Brain microvascular endothelial cell (primary cell): ENCODE results near the gene CNPY1.

Experiments
- DNase-seq: peaks from one replicate; pipeline ENCODE4 v3.0.0-alpha.2; 2020
- H3K27ac ChIP-seq: fragments of 250-450 bp; sonication (Bioruptor Pico); 2 replicates; pipeline ENCODE4 v1.5.1; 2020; ENCODE audit warnings: mild to moderate bottlenecking, moderate library complexity
- H3K27me3 ChIP-seq: fragments of 250-450 bp; sonication (Bioruptor Pico); replicated peaks from 2 replicates; pipeline ENCODE4 v1.5.1; 2020; ENCODE audit warnings: mild to moderate bottlenecking
- H3K36me3 ChIP-seq: fragments of 250-450 bp; sonication (Bioruptor Pico); replicated peaks from 2 replicates; pipeline ENCODE4 v1.5.1; 2020; ENCODE audit warnings: mild to moderate bottlenecking
- H3K4me3 ChIP-seq: 2 replicates; pipeline ENCODE4 v1.5.1; 2011; ENCODE audit warnings: low read depth, mild to moderate bottlenecking, control low read depth, low read length, moderate library complexity
- in situ Hi-C: cut with HindIII; loops from 2 replicates; pipeline ENCODE4 v1.10.0; 2017; ENCODE audit warnings: low sequenced_read_pairs, low pct_ligation_motif_present
- TF ChIP-seq, protein P1 (sequence below): IDR thresholded peaks from 2 replicates; pipeline ENCODE4 v1.5.1; 2011; ENCODE audit warnings: low read depth, mild to moderate bottlenecking, moderate library complexity, low read length, control low read depth, inconsistent platforms; ENCODE audit errors: missing control alignments

The CNPY1 gene

GRCh38 chr7:155538293-155538692 lies 8.1 kb downstream of the CNPY1 start:
- no peak overlapping the region for H3K27ac ChIP-seq
- TF ChIP-seq, protein P1, sequence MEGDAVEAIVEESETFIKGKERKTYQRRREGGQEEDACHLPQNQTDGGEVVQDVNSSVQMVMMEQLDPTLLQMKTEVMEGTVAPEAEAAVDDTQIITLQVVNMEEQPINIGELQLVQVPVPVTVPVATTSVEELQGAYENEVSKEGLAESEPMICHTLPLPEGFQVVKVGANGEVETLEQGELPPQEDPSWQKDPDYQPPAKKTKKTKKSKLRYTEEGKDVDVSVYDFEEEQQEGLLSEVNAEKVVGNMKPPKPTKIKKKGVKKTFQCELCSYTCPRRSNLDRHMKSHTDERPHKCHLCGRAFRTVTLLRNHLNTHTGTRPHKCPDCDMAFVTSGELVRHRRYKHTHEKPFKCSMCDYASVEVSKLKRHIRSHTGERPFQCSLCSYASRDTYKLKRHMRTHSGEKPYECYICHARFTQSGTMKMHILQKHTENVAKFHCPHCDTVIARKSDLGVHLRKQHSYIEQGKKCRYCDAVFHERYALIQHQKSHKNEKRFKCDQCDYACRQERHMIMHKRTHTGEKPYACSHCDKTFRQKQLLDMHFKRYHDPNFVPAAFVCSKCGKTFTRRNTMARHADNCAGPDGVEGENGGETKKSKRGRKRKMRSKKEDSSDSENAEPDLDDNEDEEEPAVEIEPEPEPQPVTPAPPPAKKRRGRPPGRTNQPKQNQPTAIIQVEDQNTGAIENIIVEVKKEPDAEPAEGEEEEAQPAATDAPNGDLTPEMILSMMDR, result no peak
- in situ Hi-C loops, result no loop called here
- no peak for DNase-seq
- H3K36me3 ChIP-seq, result no peaks in the 10 kb centered on the region
- H3K27me3 ChIP-seq, result peaks cover 14% of the 10 kb centered on the region
- H3K4me3 ChIP-seq, result no peak overlapping the region

DNA sequence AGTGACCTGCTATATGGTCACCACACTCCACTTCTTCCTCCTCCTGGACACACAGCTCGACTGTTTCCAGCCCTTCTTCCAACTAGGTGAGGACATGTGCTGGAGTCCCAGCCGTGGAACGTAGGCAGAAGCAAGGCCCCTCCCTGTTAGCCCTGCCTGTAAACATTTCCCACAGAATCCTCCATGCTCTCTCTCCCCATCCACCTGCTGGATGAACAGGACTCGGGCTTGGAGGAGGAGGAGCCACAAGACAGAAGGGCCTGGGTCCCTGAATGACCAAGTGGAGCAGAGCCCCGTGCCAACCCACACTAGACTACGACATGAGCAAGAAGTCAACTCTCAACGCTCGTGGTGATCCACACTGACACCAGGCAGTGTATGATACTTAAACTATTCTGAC lies 9.9 kb downstream of the CNPY1 start:
- Histone ChIP-seq H3K27ac (no peak overlapping the region), H3K27me3 (peaks cover 33% of the 10 kb centered on the region), H3K4me3 (no peak overlapping the region), H3K36me3 (no peaks in the 10 kb centered on the region)
- TF ChIP-seq, protein P1, result no peak
- in situ Hi-C loops, result no loop called here
- DNase-seq, result no peak

- no peak for DNase-seq
- Histone ChIP-seq H3K36me3 (no peaks in the 10 kb centered on the region), H3K27ac (no peak overlapping the region), H3K4me3 (no peak overlapping the region), H3K27me3 (peaks cover 42% of the 10 kb centered on the region)
- TF ChIP-seq, protein P1, result no peak
- in situ Hi-C loops, result no loop called here
Observed at GRCh38 chr7:155534691-155535090, 11.7 kb downstream of the CNPY1 start.

DNA sequence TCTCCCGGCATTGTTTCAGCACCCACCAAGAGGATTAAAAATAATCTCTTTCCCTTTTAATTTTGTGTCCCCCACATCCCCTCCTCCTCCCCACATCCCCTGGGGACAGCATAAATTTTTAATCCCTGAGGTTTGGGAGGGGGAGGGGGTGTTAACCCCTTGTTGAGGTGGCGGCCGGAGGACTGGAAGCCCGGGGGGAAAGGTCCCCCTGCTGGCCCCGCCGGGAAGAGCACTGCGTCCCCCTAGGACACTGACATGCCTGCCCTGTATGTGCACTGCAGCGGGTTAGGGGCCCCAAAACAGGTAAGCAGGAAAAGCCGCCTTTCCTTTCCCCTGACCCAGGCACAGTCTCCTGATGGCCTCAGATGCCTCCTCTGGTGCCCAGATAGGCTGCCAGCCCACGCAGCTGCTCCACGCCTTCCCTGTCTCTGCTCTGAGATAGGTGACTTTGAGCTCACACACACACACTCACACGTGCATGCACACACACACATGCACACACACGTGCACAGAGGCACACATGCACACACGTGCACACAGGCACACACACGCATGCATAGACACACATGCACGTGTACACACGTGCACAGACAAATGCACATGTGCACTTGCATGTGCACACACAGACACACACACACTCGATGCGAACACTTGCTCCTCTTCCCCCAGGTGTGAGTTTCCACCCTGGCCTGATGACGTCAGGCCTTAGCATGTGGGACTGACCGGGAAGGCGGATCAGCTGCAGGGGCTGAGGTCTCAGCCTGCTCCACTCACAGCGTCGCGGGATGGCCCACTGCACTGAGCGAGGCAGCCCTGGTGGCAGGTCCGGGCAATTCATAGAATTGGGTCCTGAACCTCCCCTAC lies 12.3 kb downstream of the CNPY1 start:
- Histone ChIP-seq H3K27me3 (peaks cover 42% of the 10 kb centered on the region), H3K4me3 (no peak overlapping the region), H3K27ac (no peak overlapping the region), H3K36me3 (no peaks in the 10 kb centered on the region)
- TF ChIP-seq, protein P1, result peak; percentile 76
- no peak for DNase-seq
- in situ Hi-C loops, result no loop called here

GRCh38 chr7:155533120-155533826 lies 13.1 kb downstream of the CNPY1 start:
- H3K4me3 ChIP-seq, result no peak overlapping the region

More at GRCh38 chr7:155533120-155533826, 13.1 kb downstream of the CNPY1 start:
- Histone ChIP-seq H3K27me3 (peaks cover 42% of the 10 kb centered on the region), H3K36me3 (no peaks in the 10 kb centered on the region), H3K27ac (no peak overlapping the region)
- in situ Hi-C loops, result no loop called here
- DNase-seq, result no peak
- TF ChIP-seq, protein P1, result no peak
